Spinal cord (tissue), 10 donors: Measurements from ENCODE around the gene ATRN. TPM values are rescaled to one million over a fixed set of nuclear protein-coding genes. Genes with fewer than 3 reads are reported as not detected.

Source experiments
- DNase-seq, 6 donors: peaks; one replicate each; pipeline versions ENCODE4 v3.0.0 to v3.0.0-alpha.2; 2013 to 2015; ENCODE audit warnings: low spot score in 6 of 6, low read depth in 4 of 6
- H3K27ac ChIP-seq: one replicate; pipeline ENCODE4 v1.5.1; 2013; ENCODE audit warnings: low read depth, low read length, control low read depth
- H3K27me3 ChIP-seq: one replicate; pipeline ENCODE4 v1.6.1; 2013; ENCODE audit warnings: low read length; ENCODE audit not compliant: control insufficient read depth, insufficient read depth
- H3K36me3 ChIP-seq: one replicate; pipeline ENCODE4 v1.6.1; 2013; ENCODE audit warnings: low read length; ENCODE audit not compliant: control insufficient read depth, insufficient read depth
- H3K4me1 ChIP-seq: one replicate; pipeline ENCODE4 v1.6.1; 2013; ENCODE audit warnings: low read length; ENCODE audit not compliant: control insufficient read depth, insufficient read depth
- H3K4me3 ChIP-seq: one replicate; pipeline ENCODE4 v1.5.1; 2013; ENCODE audit warnings: low read depth, low read length, control low read depth
- H3K9me3 ChIP-seq: one replicate; pipeline ENCODE4 v1.6.1; 2013; ENCODE audit warnings: low read length; ENCODE audit not compliant: control insufficient read depth, insufficient read depth
- WGBS: methylation state at CpG from one replicate; pipeline ENCODE4 v1.1.5; 2013; ENCODE audit warnings: missing lambda C conversion rate; ENCODE audit not compliant: insufficient coverage; 5-methylcytosine and 5-hydroxymethylcytosine counted together
- polyA plus RNA-seq, 2 donors: library from polyadenylated mRNA; unstranded; fragments of 120-200 nt; gene quantifications; one replicate each; pipeline ENCODE4 v1.2.1, GENCODE V29; 2013; ENCODE audit not compliant: insufficient read length in 2 of 2
- total RNA-seq, 2 donors: library from RNA; depleted of rRNA in 1 of 2; stranded (reverse); fragments of 120-200 nt in 1 of 2; fragments of >200 nt in 1 of 2; gene quantifications; one replicate each; pipeline versions ENCODE4 v1.2.3 to v1.2.4, GENCODE V29; 2013 to 2014
- donor health status: healthy.

The ATRN gene
- total and polyA plus RNA-seq, 4 donors: 40.1 to 64.2 (median 46.5) TPM

DNA sequence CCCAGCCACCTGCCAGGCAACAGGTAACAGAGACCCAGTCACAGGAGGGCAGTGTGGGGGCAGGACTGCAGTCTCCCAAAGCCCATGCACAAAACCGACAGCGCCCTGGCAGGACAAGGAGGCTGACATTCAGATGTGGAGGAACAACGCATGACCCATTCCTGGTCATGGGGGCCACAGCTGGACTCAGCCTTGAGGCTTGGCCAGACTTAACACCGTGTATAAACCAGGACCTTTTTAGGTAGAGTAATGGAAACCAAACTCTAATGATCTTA is 184.2 kb downstream of the ATRN start:
- Histone ChIP-seq H3K27ac (no peak overlapping the region), H3K9me3 (no peaks in the 10 kb centered on the region), H3K27me3 (peaks cover 7% of the 10 kb centered on the region), H3K4me3 (no peak overlapping the region), H3K4me1 (peaks cover 22% of the 10 kb centered on the region), H3K36me3 (peaks cover 13% of the 10 kb centered on the region)
- DNase-seq: no peak
- 85% methylated on average over 4 of the region's 4 CpGs for WGBS

- Histone ChIP-seq H3K36me3 (peaks cover 3% of the 10 kb centered on the region), H3K4me3 (no peak overlapping the region), H3K9me3 (no peaks in the 10 kb centered on the region), H3K27me3 (peaks cover 31% of the 10 kb centered on the region), H3K4me1 (peaks cover 26% of the 10 kb centered on the region), H3K27ac (no peak overlapping the region)
- WGBS: 89% methylated on average over 7 of the region's 7 CpGs
- DNase-seq: no peak
Measured at GRCh38 chr20:3658019-3658715, 187.3 kb downstream of the ATRN start.

GRCh38 chr20:3658716-3659491 is 188.1 kb downstream of the ATRN start:
- H3K36me3 ChIP-seq: peaks cover 3% of the 10 kb centered on the region
- DNase-seq: peak in 1 of 6 donors; percentile 86
- no peak overlapping the region for H3K27ac ChIP-seq
- H3K27me3 ChIP-seq: peaks cover 31% of the 10 kb centered on the region
- WGBS: 69% methylated on average over 5 of the region's 8 CpGs
- peaks cover 26% of the 10 kb centered on the region for H3K4me1 ChIP-seq
- H3K9me3 ChIP-seq: no peaks in the 10 kb centered on the region
- no peak overlapping the region for H3K4me3 ChIP-seq

DNA sequence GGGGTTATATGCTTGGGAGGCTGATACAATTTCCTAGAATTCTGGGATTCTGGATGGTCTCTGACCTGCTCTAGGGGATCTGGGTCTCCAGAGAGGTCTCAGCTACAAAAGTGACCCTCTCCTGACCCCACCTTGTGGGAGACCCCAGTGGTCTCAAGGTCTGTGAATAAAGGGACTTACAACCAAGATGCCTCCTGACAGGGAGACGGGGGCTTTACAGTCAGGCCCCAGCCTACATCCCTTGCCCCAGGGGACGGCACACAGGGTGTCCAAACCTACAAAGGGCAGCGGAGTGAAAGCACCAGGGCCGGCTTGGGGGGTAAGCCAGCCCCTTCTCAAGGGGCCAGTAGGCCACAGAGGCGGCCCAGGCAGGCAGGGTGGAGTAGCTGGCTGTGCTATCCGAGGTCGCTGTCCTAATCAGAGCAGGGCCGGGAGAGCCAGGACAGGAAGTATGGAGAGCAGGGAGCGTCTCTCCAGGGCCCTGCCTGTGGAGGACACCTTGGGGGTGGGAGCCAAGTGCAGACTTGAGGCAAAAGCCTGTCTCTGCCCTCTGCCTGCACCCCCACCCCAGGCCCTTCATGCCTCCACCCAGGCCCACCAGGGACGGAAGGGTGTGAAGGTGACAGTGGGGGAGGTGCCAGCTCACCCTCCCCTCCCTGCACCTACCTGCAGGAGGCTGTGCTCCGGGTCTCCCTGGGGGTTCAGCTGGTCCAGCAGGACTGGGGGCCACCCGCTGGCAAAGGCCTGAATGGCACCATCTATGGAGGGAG is 188.9 kb downstream of the ATRN start:
- no peaks in the 10 kb centered on the region for H3K9me3 ChIP-seq
- no peak overlapping the region for H3K27ac ChIP-seq
- peaks cover 22% of the 10 kb centered on the region for H3K4me1 ChIP-seq
- DNase-seq: no peak
- H3K4me3 ChIP-seq: no peak overlapping the region
- H3K36me3 ChIP-seq: peaks cover under 1% of the 10 kb centered on the region
- H3K27me3 ChIP-seq: peaks cover 31% of the 10 kb centered on the region
- 75% methylated on average over 4 of the region's 12 CpGs for WGBS

GRCh38 chr20:3660262-3661059 is 189.6 kb downstream of the ATRN start:
- no peak overlapping the region for H3K27ac ChIP-seq
- no peak overlapping the region for H3K4me3 ChIP-seq
- 3% methylated on average over 74 of the region's 75 CpGs for WGBS
- H3K9me3 ChIP-seq: no peaks in the 10 kb centered on the region
- H3K4me1 ChIP-seq: peaks cover 20% of the 10 kb centered on the region
- no peak for DNase-seq
- no peaks in the 10 kb centered on the region for H3K36me3 ChIP-seq
- H3K27me3 ChIP-seq: peaks cover 31% of the 10 kb centered on the region

DNA sequence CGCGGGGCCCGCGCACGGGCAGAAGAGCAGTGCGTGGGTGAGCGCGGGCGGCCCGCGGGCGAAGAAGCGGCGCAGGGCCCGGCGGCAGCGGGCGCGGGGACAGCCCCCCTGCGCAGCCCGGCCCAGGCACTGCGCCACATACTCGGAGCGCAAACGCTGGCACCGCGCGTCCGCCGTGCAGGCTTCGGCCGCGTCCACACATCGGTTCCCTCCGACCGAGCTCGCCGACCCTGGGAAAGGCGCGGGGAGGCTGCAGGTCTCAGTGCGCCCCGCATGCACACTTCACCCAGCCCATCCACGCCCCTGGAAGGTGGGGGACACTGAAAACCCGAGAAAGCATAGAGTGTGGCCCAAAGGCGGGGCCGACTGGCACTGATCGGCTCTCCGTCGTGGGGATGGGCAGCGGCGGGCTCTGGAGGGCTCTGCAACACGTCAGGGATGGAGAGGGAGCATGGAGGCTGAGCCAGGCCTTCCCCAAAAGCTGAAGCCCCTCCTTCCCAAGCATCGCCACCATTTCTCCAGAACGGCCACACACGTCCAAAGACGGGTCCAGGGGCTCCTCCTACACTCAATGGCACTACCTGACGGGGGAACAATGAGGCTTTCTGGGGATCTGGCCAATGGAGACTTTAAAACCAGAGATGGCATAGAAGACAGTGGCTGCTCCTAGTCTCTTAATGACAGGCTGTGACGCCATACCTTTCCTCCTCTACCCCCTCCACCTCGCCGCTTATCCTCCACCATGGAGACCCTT is 190.4 kb downstream of the ATRN start:
- H3K9me3 ChIP-seq: no peaks in the 10 kb centered on the region
- no peak overlapping the region for H3K27ac ChIP-seq
- 10% methylated on average over 55 of the region's 60 CpGs for WGBS
- peaks cover 31% of the 10 kb centered on the region for H3K27me3 ChIP-seq
- no peak for DNase-seq
- H3K4me1 ChIP-seq: peaks cover 20% of the 10 kb centered on the region
- H3K36me3 ChIP-seq: no peaks in the 10 kb centered on the region
- H3K4me3 ChIP-seq: no peak overlapping the region

GRCh38 chr20:3661814-3662665 is 191.2 kb downstream of the ATRN start:
- no peak overlapping the region for H3K27ac ChIP-seq
- peaks cover 20% of the 10 kb centered on the region for H3K4me1 ChIP-seq
- no peak overlapping the region for H3K4me3 ChIP-seq
- no peaks in the 10 kb centered on the region for H3K36me3 ChIP-seq
- H3K27me3 ChIP-seq: peaks cover 31% of the 10 kb centered on the region
- H3K9me3 ChIP-seq: no peaks in the 10 kb centered on the region
- WGBS: 76% methylated on average over 10 of the region's 12 CpGs
- DNase-seq: no peak

GRCh38 chr20:3663031-3663701 is 192.3 kb downstream of the ATRN start, which contains the start of gene GFRA4:
Gene GFRA4, minus strand, starts transcription at chr20:3663399. Its CDS starts 0 bp downstream, at chr20:3663399.
- H3K9me3 ChIP-seq: no peaks in the 10 kb centered on the region
- peaks cover 20% of the 10 kb centered on the region for H3K4me1 ChIP-seq
- peaks cover 31% of the 10 kb centered on the region for H3K27me3 ChIP-seq
- no peak within 1 kb of the TSS for H3K27ac ChIP-seq
- 56% methylated on average over 18 of the region's 19 CpGs for WGBS
- no peak for DNase-seq
- no peaks in the 10 kb centered on the region for H3K36me3 ChIP-seq
- no peak within 1 kb of the TSS for H3K4me3 ChIP-seq
